Natural killer cell (primary cell): Measurements from ENCODE around the gene SPANXN2. TPM values are rescaled to one million over a fixed set of nuclear protein-coding genes. Genes with fewer than 3 reads are reported as not detected.
"Not testable (repeated sequence)": the region's sequence is repeated elsewhere in the genome, so short reads cannot be mapped to it uniquely, and the experiment has no call there.

Source experiments
- ATAC-seq, 3 donors: fragments of 150-1000 bp in 2 of 3; fragments of 200-7000 bp in 1 of 3; cut with Tn5 transposase; 1 replicate in 1 of 3; 2 replicates in 2 of 3; pipeline ENCODE4 v1.10.0; 2021; ENCODE audit warnings: mild to moderate bottlenecking in 2 of 3, moderate library complexity in 2 of 3
- DNase-seq, 2 donors: peaks; one replicate each; pipeline versions ENCODE4 v3.0.0 to v3.0.0-alpha.2; 2013 to 2021; ENCODE audit warnings: mixed read lengths in 1 of 2
- H3K27ac ChIP-seq: one replicate; pipeline ENCODE4 v1.5.1; 2013; ENCODE audit warnings: mild to moderate bottlenecking, low read length
- H3K27me3 ChIP-seq: one replicate; pipeline ENCODE4 v1.6.1; 2013; ENCODE audit warnings: low read length; ENCODE audit not compliant: control insufficient read depth, insufficient read depth
- H3K36me3 ChIP-seq: one replicate; pipeline ENCODE4 v1.6.1; 2013; ENCODE audit warnings: low read length; ENCODE audit not compliant: control insufficient read depth, insufficient read depth
- H3K4me1 ChIP-seq: one replicate; pipeline ENCODE4 v1.6.1; 2013; ENCODE audit warnings: low read length; ENCODE audit not compliant: control insufficient read depth, insufficient read depth
- H3K4me3 ChIP-seq: one replicate; pipeline ENCODE4 v1.5.1; 2013; ENCODE audit warnings: low read length
- H3K9me3 ChIP-seq: one replicate; pipeline ENCODE4 v1.6.1; 2013; ENCODE audit warnings: low read length; ENCODE audit not compliant: control insufficient read depth, insufficient read depth
- H3K27ac Mint-ChIP-seq, 2 donors: one replicate each; pipeline ENCODE4 v1.8.0; 2022; ENCODE audit warnings: mild to moderate bottlenecking in 2 of 2, mixed read lengths in 2 of 2, moderate library complexity in 1 of 2
- H3K27me3 Mint-ChIP-seq, 2 donors: one replicate each; pipeline ENCODE4 v1.8.0; 2022; ENCODE audit warnings: low read depth in 2 of 2, mixed read lengths in 2 of 2
- H3K36me3 Mint-ChIP-seq: one replicate; pipeline ENCODE4 v1.8.0; 2022; ENCODE audit warnings: mixed read lengths
- H3K4me1 Mint-ChIP-seq, 2 donors: one replicate each; pipeline ENCODE4 v1.8.0; 2022; ENCODE audit warnings: mixed read lengths in 2 of 2
- H3K4me3 Mint-ChIP-seq: one replicate; pipeline ENCODE4 v1.8.0; 2022; ENCODE audit warnings: mild to moderate bottlenecking, moderate library complexity, mixed read lengths
- H3K9me3 Mint-ChIP-seq, 2 donors: one replicate each; pipeline ENCODE4 v1.8.0; 2022; ENCODE audit warnings: mixed read lengths in 2 of 2
- WGBS: methylation state at CpG from one replicate; pipeline ENCODE4 v1.1.7; 2013; ENCODE audit warnings: missing lambda C conversion rate; ENCODE audit not compliant: insufficient coverage; 5-methylcytosine and 5-hydroxymethylcytosine counted together
- intact Hi-C: fragments of 100-400 bp; cut with micrococcal nuclease; formaldehyde crosslinking; loops from one replicate; pipeline ENCODE4 v1.14.2; 2022
- total RNA-seq, 4 donors: library from RNA; stranded (reverse); fragments of 120-200 nt in 1 of 4; gene quantifications; one replicate each; pipeline versions ENCODE4 v1.2.3 to v1.2.4, GENCODE V29; 2013 to 2022
- TF ChIP-seq, protein P1 (sequence below): fragments of 200-600 bp; IDR thresholded peaks from one replicate; pipeline ENCODE4 v1.8.0; 2022; ENCODE audit warnings: antibody characterized with exemption

SPANXN2 gene, protein sequence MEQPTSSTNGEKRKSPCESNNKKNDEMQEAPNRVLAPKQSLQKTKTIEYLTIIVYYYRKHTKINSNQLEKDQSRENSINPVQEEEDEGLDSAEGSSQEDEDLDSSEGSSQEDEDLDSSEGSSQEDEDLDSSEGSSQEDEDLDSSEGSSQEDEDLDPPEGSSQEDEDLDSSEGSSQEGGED
- total RNA-seq: not detected
- not detected for total RNA-seq (2013)

DNA sequence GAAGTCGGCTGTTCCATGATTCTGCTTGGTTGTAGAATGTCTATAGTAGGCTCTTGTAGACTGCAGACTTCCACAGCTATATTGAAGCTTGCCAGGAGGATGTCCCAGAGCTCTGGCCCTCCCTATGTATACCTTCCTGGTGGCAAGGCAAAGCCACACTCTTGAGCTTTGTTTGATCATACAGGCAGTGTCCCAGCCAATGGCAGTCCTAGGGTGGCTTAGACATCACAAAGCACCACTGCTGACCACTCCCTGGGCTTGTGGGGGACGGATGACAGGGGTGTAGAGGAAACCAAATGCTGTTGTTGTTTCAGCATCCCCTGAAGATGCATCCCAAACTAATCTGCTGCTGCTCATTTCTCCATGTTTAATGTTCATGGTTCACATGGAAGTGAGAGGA is at the start of gene SPANXN2:
TSS of gene SPANXN2 (minus strand) at position 101 of the 400 bp plus-strand sequence. CDS start at position 17, 84 bp downstream.
- H3K4me3 Mint-ChIP-seq, H3K36me3 Mint-ChIP-seq, DNase-seq, H3K4me1 ChIP-seq, H3K4me3 ChIP-seq, intact Hi-C loops, H3K4me1 Mint-ChIP-seq, H3K36me3 ChIP-seq, ATAC-seq, H3K27me3 Mint-ChIP-seq, H3K27me3 ChIP-seq, H3K27ac Mint-ChIP-seq, H3K9me3 ChIP-seq, H3K27ac ChIP-seq: not testable (repeated sequence)
- WGBS: 67% methylated on average over 1 of the region's 2 CpGs
- peaks cover 9 to 31% of the 10 kb centered on the region in 2 donors for H3K9me3 Mint-ChIP-seq

DNA sequence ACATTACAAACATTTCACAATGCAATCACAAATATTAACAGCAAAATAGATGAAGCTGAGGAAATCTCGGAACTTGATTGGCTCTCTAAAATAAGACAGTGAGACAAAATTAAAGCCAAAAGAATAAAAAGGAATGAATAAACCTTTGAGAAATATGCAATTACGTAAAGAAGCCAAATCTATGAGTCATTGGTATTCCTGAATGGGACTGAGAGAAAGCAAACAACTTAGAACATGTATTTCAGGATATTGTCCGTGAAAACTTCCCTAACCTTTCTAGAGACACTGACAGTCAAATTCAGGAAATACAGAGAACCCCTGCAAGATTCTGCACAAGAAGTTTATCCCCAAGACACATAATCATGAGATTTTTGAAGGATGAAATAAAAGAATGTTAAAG is 48.4 kb upstream of the SPANXN2 start:
- no peaks in the 10 kb centered on the region for H3K9me3 ChIP-seq
- no peak overlapping the region for H3K27ac ChIP-seq
- 58% methylated on average over 2 of the region's 3 CpGs for WGBS
- H3K27me3 ChIP-seq: no peaks in the 10 kb centered on the region
- Mint-ChIP-seq H3K4me1 (no peaks in the 10 kb centered on the region), H3K9me3 (peaks cover 4 to 15% of the 10 kb centered on the region in 2 donors), H3K4me3 (no peak overlapping the region), H3K27ac (no peak overlapping the region), H3K27me3 (no peaks in the 10 kb centered on the region), H3K36me3 (no peaks in the 10 kb centered on the region)
- H3K4me3 ChIP-seq: no peak overlapping the region
- no peak for DNase-seq
- ATAC-seq: no peak
- TF ChIP-seq, protein P1, sequence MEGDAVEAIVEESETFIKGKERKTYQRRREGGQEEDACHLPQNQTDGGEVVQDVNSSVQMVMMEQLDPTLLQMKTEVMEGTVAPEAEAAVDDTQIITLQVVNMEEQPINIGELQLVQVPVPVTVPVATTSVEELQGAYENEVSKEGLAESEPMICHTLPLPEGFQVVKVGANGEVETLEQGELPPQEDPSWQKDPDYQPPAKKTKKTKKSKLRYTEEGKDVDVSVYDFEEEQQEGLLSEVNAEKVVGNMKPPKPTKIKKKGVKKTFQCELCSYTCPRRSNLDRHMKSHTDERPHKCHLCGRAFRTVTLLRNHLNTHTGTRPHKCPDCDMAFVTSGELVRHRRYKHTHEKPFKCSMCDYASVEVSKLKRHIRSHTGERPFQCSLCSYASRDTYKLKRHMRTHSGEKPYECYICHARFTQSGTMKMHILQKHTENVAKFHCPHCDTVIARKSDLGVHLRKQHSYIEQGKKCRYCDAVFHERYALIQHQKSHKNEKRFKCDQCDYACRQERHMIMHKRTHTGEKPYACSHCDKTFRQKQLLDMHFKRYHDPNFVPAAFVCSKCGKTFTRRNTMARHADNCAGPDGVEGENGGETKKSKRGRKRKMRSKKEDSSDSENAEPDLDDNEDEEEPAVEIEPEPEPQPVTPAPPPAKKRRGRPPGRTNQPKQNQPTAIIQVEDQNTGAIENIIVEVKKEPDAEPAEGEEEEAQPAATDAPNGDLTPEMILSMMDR: no peak
- no peaks in the 10 kb centered on the region for H3K36me3 ChIP-seq
- H3K4me1 ChIP-seq: no peaks in the 10 kb centered on the region
- intact Hi-C loops: no loop called here

GRCh38 chrX:143767789-143768188 is 47.2 kb upstream of the SPANXN2 start:
- H3K4me3 ChIP-seq, H3K27ac Mint-ChIP-seq, H3K4me1 Mint-ChIP-seq, H3K27me3 Mint-ChIP-seq, H3K9me3 ChIP-seq, H3K4me1 ChIP-seq, DNase-seq, intact Hi-C loops, H3K36me3 ChIP-seq, H3K27ac ChIP-seq, H3K27me3 ChIP-seq, H3K4me3 Mint-ChIP-seq, H3K36me3 Mint-ChIP-seq, ATAC-seq, H3K9me3 Mint-ChIP-seq: not testable (repeated sequence)
- WGBS: 96% methylated on average over 10 of the region's 12 CpGs

DNA sequence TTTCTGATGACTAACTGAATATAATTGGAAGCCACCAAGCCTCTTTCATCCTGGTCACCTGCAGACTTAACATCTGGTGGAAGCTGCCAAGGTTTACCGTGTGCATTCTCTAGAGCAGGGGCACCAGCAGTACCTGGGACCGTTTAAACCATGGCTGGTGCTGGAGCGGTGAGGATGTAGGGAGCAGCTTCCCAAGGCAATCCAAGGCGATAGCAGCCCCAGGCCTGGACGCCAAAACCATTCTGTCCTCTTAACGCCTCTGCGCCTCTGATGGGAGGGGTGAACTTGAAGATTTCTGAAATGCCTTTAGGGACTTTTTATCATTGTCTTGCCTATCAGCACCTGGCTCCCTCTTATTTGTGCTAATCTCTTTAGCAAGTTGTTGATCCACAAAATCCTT is 37.3 kb upstream of the SPANXN2 start:
- Histone ChIP-seq H3K36me3 (no peaks in the 10 kb centered on the region), H3K4me3 (no peak overlapping the region), H3K27me3 (no peaks in the 10 kb centered on the region), H3K9me3 (no peaks in the 10 kb centered on the region), H3K4me1 (no peaks in the 10 kb centered on the region), H3K27ac (no peak overlapping the region)
- Mint-ChIP-seq H3K27ac (no peak overlapping the region), H3K27me3 (no peaks in the 10 kb centered on the region), H3K4me1 (no peaks in the 10 kb centered on the region), H3K4me3 (no peak overlapping the region), H3K36me3 (no peaks in the 10 kb centered on the region), H3K9me3 (peaks cover 0 to 3% of the 10 kb centered on the region in 2 donors)
- WGBS: 82% methylated on average over 7 of the region's 7 CpGs
- ATAC-seq (no peak), DNase-seq (no peak)
- intact Hi-C loops: no loop called here
- TF ChIP-seq, protein P1: no peak
